Stimulated activated CD4-positive, alpha-beta T cell treated with anti-CD3 and anti-CD28 coated beads, Interleukin-15, amount 100 ng/mL, for 1 hour (primary cell): ENCODE data around the gene GRIFIN.

Source experiments
- DNase-seq, 2 donors: peaks; one replicate each; pipeline ENCODE4 v3.0.0-alpha.2; 2020; ENCODE audit warnings: low read depth in 1 of 2, low spot score in 1 of 2

Gene GRIFIN

GRCh38 chr7:2512713-2513112 lies 36.5 kb upstream of the GRIFIN start:
- no peak for DNase-seq

- DNase-seq: no peak
Observed at GRCh38 chr7:2512179-2512661, 36.0 kb upstream of the GRIFIN start.

- no peak for DNase-seq
Observed at GRCh38 chr7:2511769-2512168, 35.6 kb upstream of the GRIFIN start.

DNA sequence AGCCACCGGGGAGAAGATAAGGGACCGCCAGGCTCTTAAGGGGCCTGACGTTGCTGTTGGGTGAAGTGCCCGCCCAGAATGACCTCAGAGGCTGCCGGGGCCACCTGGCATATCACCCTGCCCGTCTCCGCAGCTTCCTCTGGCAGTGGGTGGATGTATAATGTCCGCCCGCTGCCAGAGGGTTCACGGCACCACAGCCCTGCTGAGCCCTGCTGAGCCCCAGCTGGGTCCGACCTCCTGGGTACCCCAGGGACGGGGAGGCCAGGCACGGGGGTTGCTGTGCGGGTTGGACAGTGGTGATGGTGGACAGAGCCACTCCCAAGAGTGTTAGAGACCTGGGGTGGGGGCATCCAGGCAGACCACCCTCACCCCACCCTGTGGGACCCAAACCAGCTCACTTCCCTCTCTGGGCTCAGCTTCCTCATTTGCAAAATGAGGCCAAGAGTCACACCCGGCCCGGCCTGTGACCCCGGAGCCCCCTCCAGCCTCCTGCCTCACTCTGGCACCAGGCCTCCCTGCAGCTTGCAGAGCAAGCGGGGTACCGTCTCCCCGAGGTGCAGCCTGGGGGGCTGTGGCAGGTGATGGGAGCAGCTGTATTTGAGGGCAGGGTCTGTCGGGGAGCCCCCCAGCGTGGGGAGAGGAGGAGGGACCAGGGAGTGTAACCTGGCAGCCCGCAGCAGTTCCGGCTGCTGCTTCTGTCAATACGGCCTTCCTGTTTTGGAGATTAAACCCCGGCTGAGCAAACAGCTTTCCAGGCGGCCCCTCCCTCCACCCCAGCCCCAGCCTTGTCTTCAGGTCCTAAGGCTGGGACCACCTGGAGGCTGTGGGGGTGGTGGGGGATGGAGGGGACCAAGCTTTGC lies 34.9 kb upstream of the GRIFIN start:
- DNase-seq: peak in 1 of 2 donors; percentile 41

DNA sequence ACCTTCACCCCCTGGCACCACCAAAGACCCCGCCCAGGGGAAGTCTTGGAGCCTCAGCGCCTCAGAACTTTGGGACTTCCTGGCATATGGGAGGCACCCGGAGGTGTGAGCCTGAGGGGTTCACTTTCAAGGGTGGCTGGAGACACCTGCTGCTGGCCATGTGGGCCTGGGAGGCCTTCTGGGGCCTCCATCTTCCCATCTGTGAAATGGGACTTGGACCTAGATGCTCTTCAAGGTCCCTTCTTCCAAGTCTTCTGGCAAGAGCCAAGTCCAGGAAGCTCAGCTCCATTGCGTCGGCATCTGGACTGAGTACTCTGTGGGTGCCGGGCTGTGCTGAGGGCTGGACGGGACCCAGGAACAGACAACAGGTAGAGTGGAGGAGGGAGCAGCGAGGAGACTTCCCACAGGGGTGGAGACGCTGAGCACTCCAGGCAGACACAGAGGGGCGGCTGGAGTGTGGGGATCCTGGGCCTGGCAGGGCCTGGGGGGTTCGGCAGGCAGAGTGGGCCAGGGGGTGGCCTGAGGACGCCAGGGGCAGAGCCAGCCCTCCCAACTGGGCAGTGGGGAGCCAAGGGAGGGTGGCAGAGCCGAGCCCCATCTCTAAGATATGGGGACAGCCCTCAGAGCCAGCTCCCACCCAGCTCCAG lies 34.1 kb upstream of the GRIFIN start:
- DNase-seq: no peak

GRCh38 chr7:2509298-2509906 lies 33.2 kb upstream of the GRIFIN start:
- DNase-seq: no peak

GRCh38 chr7:2508327-2509215 lies 32.4 kb upstream of the GRIFIN start:
- DNase-seq: peak in 1 of 2 donors; percentile 55

- no peak for DNase-seq
Observed at GRCh38 chr7:2507917-2508306, 31.7 kb upstream of the GRIFIN start.

DNA sequence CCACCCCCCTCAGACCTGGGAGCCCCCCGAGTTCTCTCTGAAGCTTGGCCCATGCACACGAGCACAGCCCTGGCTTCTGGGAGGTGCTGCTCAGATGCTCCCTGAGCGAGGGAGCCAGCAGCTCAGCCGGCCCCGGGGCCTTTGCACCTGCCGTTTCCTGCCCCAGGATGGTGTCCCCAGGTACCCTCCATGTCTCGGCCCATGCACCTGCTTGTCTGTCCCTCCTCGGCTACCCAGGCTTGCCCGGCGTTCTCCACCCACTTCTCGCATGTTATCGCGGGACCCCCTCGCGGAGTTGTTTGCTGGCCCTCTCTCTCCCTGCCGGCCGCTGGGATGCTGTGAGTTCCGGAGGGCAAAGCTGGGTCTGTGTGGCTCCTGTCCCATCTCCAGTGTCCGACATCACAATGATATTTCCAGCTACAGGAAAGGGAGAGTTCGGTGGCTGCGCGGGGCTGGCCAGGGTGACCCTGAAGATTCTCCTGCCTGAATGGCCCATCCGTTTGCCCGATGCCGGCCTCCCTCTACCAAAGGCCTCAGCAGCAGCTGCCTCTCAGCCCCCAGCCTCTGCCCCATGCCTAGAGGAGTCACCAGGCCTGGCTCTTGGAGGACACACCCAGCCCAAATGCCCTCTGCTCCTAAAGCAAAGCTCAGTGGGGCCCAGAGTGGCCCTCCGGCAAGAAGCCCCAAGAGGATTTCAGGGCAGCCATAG lies 31.2 kb upstream of the GRIFIN start:
- DNase-seq: no peak

DNA sequence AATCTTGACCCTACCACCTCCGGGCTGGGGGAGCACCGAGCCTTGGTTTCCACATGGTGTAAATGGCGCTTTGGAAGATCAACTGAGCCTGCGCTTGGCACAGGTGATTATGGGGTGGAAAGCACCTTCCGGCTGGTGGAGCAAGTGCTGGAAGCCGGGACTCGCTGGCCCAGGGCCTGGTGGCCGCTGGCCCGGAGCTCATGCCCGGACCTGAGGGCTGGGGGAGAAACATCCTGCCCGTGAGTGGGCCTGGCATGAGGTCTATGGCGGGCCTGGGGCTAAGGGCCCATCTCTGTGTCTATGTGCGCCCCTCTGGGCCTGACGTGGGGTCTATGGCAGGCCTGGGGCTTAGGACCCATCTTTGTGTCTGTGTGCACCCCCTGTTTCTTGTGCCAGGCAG lies 29.2 kb upstream of the GRIFIN start:
- no peak for DNase-seq

- no peak for DNase-seq
Observed at GRCh38 chr7:2504889-2505375, 28.7 kb upstream of the GRIFIN start.

GRCh38 chr7:2504128-2504888 lies 28.1 kb upstream of the GRIFIN start:
- DNase-seq: no peak

GRCh38 chr7:2503056-2503941 lies 27.1 kb upstream of the GRIFIN start:
- no peak for DNase-seq

DNA sequence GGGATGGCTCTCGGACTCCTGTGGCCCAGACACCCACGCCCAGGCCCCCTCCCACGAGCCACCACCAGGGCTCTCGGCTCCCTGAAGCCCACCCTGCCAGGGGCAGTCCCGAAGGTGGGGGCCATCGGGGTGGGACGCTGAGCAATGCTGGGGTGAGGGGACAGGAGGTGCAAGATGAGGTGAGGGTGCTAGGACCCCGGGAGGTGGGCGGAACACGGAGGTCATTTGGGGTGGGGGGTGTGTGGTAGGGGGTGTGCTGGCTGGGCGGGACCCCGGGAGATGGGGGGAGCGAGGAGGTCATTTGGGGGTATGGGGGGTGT lies 26.4 kb upstream of the GRIFIN start:
- DNase-seq: no peak

- no peak for DNase-seq
Observed at GRCh38 chr7:2501947-2502646, 25.9 kb upstream of the GRIFIN start.

GRCh38 chr7:2500701-2501100 lies 24.5 kb upstream of the GRIFIN start:
- no peak for DNase-seq

DNA sequence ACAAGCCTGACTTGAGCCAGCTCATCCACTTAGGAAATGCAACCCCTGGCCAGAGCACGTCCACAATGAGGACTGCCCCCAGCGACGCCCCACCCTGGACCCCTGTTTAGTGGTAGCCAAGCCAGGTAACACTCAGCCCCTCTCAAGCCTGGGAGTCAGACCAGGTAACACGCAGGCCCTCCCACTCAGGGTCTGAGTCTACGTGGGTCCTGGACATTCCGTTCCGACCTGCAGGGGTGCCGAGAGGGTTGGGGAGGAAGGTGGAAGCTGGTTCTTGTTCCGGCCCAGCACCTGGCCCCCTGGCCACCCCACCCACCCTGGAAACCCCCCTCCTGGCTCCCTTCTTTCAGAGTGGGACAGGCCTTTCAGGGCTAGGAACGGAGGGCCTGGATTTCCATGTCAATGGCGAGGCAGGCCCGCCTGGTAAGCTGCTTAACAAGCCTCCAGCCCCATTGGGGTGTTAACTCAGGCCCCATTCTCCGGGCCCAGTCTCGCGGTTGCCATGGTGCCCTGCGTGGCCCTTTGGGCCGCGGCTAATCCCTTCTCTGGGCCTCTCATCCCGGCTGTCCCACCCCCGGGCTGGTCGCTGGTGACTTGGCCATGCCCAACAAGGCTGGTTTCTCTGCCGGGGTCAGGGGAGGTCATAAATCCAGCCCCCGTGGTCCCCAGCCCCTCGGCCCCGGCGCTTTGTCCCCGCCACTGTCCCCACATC lies 23.7 kb upstream of the GRIFIN start:
- DNase-seq: no peak
